HCT116 (cell line): ENCODE results near the gene TSPO. TPM values are rescaled to one million over a fixed set of nuclear protein-coding genes. Genes with fewer than 3 reads are reported as not detected.
"Not testable (repeated sequence)": the region's sequence is repeated elsewhere in the genome, so short reads cannot be mapped to it uniquely, and the experiment has no call there.

Experiments used
- ATAC-seq: fragments of 200-7000 bp; cut with Tn5 transposase; 2 replicates; pipeline ENCODE4 v1.9.1; 2020; ENCODE audit warnings: mild to moderate bottlenecking, moderate library complexity
- BruUV-seq: library from RNA; stranded (reverse); fragments of 400-500 nt; replicated peaks from 2 replicates; lab custom pipeline; 2021; lab: Mats Ljungman, UMichigan
- CTCF ChIA-PET: fragments of 300-600 bp; sonication (Branson Sonifier 250); formaldehyde crosslinking; loops from one replicate; lab custom pipeline; 2021; ENCODE audit warnings: antibody characterized with exemption; lab: Charles Lee
- POLR2A ChIA-PET: fragments of 300-600, 350-600 bp; sonication (Branson Sonifier 250); formaldehyde crosslinking; loops from one replicate; lab custom pipeline; 2021; ENCODE audit warnings: antibody characterized with exemption; lab: Charles Lee
- RAD21 ChIA-PET, 2 experiments: fragments of 300-600 bp; sonication (Branson Sonifier 250); formaldehyde crosslinking; loops; one replicate each; lab custom pipeline; 2023; ENCODE audit warnings: low total read pairs in 2 of 2; ENCODE audit not compliant: uncharacterized antibody in 2 of 2, unreplicated experiment in 2 of 2, low non-redundant PET in 1 of 2; lab: Charles Lee
- DNase-seq: peaks from one replicate; pipeline ENCODE4 v3.0.0-alpha.2; 2010; ENCODE audit warnings: low read depth, low spot score
- H2AFZ ChIP-seq: fragments of 200-600 bp; shearing (Covaris generic), sonication (generic); 2 replicates; pipeline ENCODE4 v1.6.1; 2017; ENCODE audit warnings: low read depth, mixed run types, mixed read lengths, antibody characterized with exemption, low read length; ENCODE audit not compliant: poor library complexity, severe bottlenecking
- H3K27ac ChIP-seq: 2 replicates; pipeline ENCODE4 v1.5.1; 2012; ENCODE audit warnings: low read depth, low read length
- H3K27me3 ChIP-seq: fragments of 200-600 bp; sonication (generic); 2 replicates; pipeline ENCODE4 v1.6.1; 2016; ENCODE audit warnings: mixed run types, low read length, mixed read lengths; ENCODE audit not compliant: insufficient read depth
- H3K36me3 ChIP-seq, 2 experiments: fragments of 200-500 bp in 1 of 2; fragments of 200-600 bp in 1 of 2; sonication (Bioruptor generic) in 1 of 2; sonication (generic) in 1 of 2; 2 replicates each; pipeline versions ENCODE4 v1.5.1 to v1.6.1; 2014 to 2016; ENCODE audit warnings: low read length in 2 of 2, inconsistent platforms in 1 of 2, mixed read lengths in 1 of 2, mixed run types in 1 of 2; ENCODE audit not compliant: insufficient read depth in 2 of 2, control insufficient read depth in 1 of 2
- H3K4me1 ChIP-seq, 2 experiments: fragments of 200-600 bp in 1 of 2; sonication (generic) in 1 of 2; 2 replicates each; pipeline versions ENCODE4 v1.5.1 to v1.6.1; 2012 to 2017; ENCODE audit warnings: low read length in 2 of 2, inconsistent platforms in 1 of 2, mild to moderate bottlenecking in 1 of 2, mixed read lengths in 1 of 2, mixed run types in 1 of 2, moderate library complexity in 1 of 2; ENCODE audit not compliant: insufficient read depth in 2 of 2, control insufficient read depth in 1 of 2
- H3K4me2 ChIP-seq: fragments of 200-600 bp; sonication (generic); 2 replicates; pipeline ENCODE4 v1.6.1; 2017; ENCODE audit warnings: mixed run types, low read length, mixed read lengths
- H3K4me3 ChIP-seq, 2 experiments: fragments of 200-600 bp in 1 of 2; sonication (generic) in 1 of 2; replicated peaks in 1 of 2; 2 replicates each; pipeline ENCODE4 v1.5.1; 2011 to 2016; ENCODE audit warnings: low read length in 2 of 2, control low read depth in 1 of 2, low read depth in 1 of 2, mild to moderate bottlenecking in 1 of 2, mixed read lengths in 1 of 2, mixed run types in 1 of 2
- H3K79me2 ChIP-seq: fragments of 200-600 bp; sonication (generic); 2 replicates; pipeline ENCODE4 v1.6.1; 2017; ENCODE audit warnings: mild to moderate bottlenecking, mixed run types, low read length, moderate library complexity, mixed read lengths; ENCODE audit not compliant: insufficient read depth
- H3K9ac ChIP-seq: fragments of 200-600 bp; sonication (generic); 2 replicates; pipeline ENCODE4 v1.6.1; 2016; ENCODE audit warnings: low read length, mixed read lengths
- H3K9me2 ChIP-seq: fragments of 200-600 bp; sonication (generic), shearing (Covaris generic); 2 replicates; pipeline ENCODE4 v1.6.1; 2017; ENCODE audit warnings: mixed run types, mild to moderate bottlenecking, moderate library complexity; ENCODE audit not compliant: insufficient read depth
- H3K9me3 ChIP-seq, 2 experiments: fragments of 200-500 bp in 1 of 2; fragments of 200-600 bp in 1 of 2; sonication (Bioruptor generic) in 1 of 2; sonication (generic) in 1 of 2; 2 replicates each; pipeline ENCODE4 v1.6.1; 2014 to 2017; ENCODE audit warnings: low read length in 2 of 2, mixed read lengths in 2 of 2, inconsistent platforms in 1 of 2, low read depth in 1 of 2, mild to moderate bottlenecking in 1 of 2, mixed run types in 1 of 2, moderate library complexity in 1 of 2; ENCODE audit not compliant: control insufficient read depth in 1 of 2, insufficient read depth in 1 of 2
- H4K20me1 ChIP-seq: fragments of 200-600 bp; sonication (generic), shearing (Covaris generic); 2 replicates; pipeline ENCODE4 v1.6.1; 2017; ENCODE audit warnings: mixed run types, mild to moderate bottlenecking, moderate library complexity; ENCODE audit not compliant: insufficient read depth
- ELF1 ChIP-seq: IDR thresholded peaks from 2 replicates; pipeline ENCODE4 v1.6.1; 2012; ENCODE audit warnings: low read depth, borderline replicate concordance
- ZNF274 ChIP-seq: fragments of 200-500 bp; sonication (Bioruptor generic); IDR thresholded peaks from 2 replicates; pipeline ENCODE4 v1.6.1; 2014; ENCODE audit warnings: mild to moderate bottlenecking, low read depth, low read length, inconsistent platforms
- intact Hi-C: fragments of 100-400 bp; cut with micrococcal nuclease; formaldehyde crosslinking; loops from 2 replicates; pipeline ENCODE4 v1.10.0; 2022
- total RNA-seq: library from RNA; stranded (reverse); gene quantifications from one replicate; pipeline ENCODE4 v1.2.1, GENCODE V29; 2021; ENCODE audit not compliant: unreplicated experiment

Gene TSPO
- total RNA-seq, 1 experiment from 2014 or later, result 192 TPM

GRCh38 chr22:43144949-43145348 lies 6.4 kb upstream of the TSPO start:
- CTCF ChIA-PET, result interaction anchor here (1.2 kb wide), 1 partner anchor 43 kb away, joined by 3 read pairs; no protein-coding TSS in a partner anchor
- RAD21 ChIA-PET, result no interaction called here
- POLR2A ChIA-PET, result interaction anchor here (1.4 kb wide), 1 partner anchor 18 kb away, joined by 3 read pairs; no protein-coding TSS in a partner anchor

GRCh38 chr22:43145371-43145770 lies 6.0 kb upstream of the TSPO start:
- H3K27ac ChIP-seq, H2AFZ ChIP-seq, H3K9ac ChIP-seq, H3K36me3 ChIP-seq, H4K20me1 ChIP-seq, CTCF ChIA-PET, H3K9me2 ChIP-seq, DNase-seq, POLR2A ChIA-PET, intact Hi-C loops, H3K4me2 ChIP-seq, H3K4me3 ChIP-seq, H3K27me3 ChIP-seq, ATAC-seq, H3K9me3 ChIP-seq, BruUV-seq: not testable (repeated sequence)
- Histone ChIP-seq H3K4me1 (peaks cover 10 to 18% of the 10 kb centered on the region in 2 experiments; a peak in 3 of 4 replicates), H3K79me2 (peaks cover 27% of the 10 kb centered on the region)
- RAD21 ChIA-PET, result interaction anchor here in 1 of 2 experiments (0.6 kb wide), 1 partner anchor 35 kb away, joined by 4 read pairs; the partner anchor contains the start of gene BIK

More at GRCh38 chr22:43144949-43145348, 6.4 kb upstream of the TSPO start:
- H3K4me3 ChIP-seq, result no peak overlapping the region
- no peaks in the 10 kb centered on the region for H3K9me2 ChIP-seq
- no TSS peak for BruUV-seq
- DNase-seq (no peak), ATAC-seq (no peak)
- peaks cover 8 to 14% of the 10 kb centered on the region in 2 experiments; a peak in 3 of 4 replicates for H3K36me3 ChIP-seq
- H3K9ac ChIP-seq, result no peak overlapping the region
- H3K4me2 ChIP-seq, result no peak overlapping the region
- H4K20me1 ChIP-seq, result no peaks in the 10 kb centered on the region
- TF ChIP-seq ELF1 (no peak), ZNF274 (no peak)
- peaks cover 10 to 18% of the 10 kb centered on the region in 2 experiments; a peak in 3 of 4 replicates for H3K4me1 ChIP-seq
- no peaks in the 10 kb centered on the region for H3K27me3 ChIP-seq
- no peak overlapping the region for H2AFZ ChIP-seq
- H3K79me2 ChIP-seq, result peaks cover 32% of the 10 kb centered on the region
- H3K9me3 ChIP-seq, result no peaks in the 10 kb centered on the region
- no peak overlapping the region for H3K27ac ChIP-seq
- intact Hi-C loops, result no loop called here

DNA sequence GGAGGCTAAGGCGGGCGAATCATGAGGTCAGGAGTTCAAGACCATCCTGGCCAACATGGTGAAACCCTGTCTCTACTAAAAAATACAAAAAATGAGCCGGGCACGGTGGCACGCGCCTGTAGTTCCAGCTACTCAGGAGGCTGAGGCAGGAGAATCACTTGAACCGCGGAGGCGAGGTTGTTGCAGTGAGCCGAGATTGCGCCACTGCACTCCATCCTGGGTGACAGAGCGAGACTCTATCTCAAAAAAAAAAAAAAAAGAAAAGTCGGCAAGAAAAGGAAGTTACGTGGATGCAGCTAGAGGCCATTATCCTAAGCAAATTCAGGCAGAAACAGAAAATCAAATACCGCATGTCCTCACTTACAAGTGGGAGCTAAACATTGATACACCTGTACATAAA lies 5.0 kb upstream of the TSPO start:
- Histone ChIP-seq H3K4me1 (peaks cover 13 to 26% of the 10 kb centered on the region in 2 experiments; a peak in 3 of 4 replicates), H3K79me2 (peaks cover 18% of the 10 kb centered on the region)
- H3K27ac ChIP-seq, H3K4me3 ChIP-seq, H3K27me3 ChIP-seq, intact Hi-C loops, DNase-seq, CTCF ChIA-PET, H3K9me2 ChIP-seq, H4K20me1 ChIP-seq, H2AFZ ChIP-seq, H3K9me3 ChIP-seq, ATAC-seq, H3K36me3 ChIP-seq, H3K4me2 ChIP-seq, BruUV-seq, H3K9ac ChIP-seq: not testable (repeated sequence)
- ChIA-PET RAD21 (interaction anchor here in 1 of 2 experiments (0.7 kb wide), 1 partner anchor 67 kb away, joined by 4 read pairs; no protein-coding TSS in a partner anchor), POLR2A (interaction anchor here (0.7 kb wide), 2 partner anchors 237 to 284 kb away, joined by 3 read pairs; no protein-coding TSS in a partner anchor)
